Body of pancreas (tissue), 4 donors: ENCODE measurements around the gene CDK8. TPM values are rescaled to one million over a fixed set of nuclear protein-coding genes. Genes with fewer than 3 reads are reported as not detected.
"Not testable (repeated sequence)": the region's sequence is repeated elsewhere in the genome, so short reads cannot be mapped to it uniquely, and the experiment has no call there.

Experiments used
- ATAC-seq: fragments of 150-250 bp; one replicate; pipeline ENCODE4 v1.9.1; 2016
- DNase-seq, 4 donors: peaks; one replicate each; pipeline ENCODE4 v3.0.0-alpha.2; 2019
- H3K27ac ChIP-seq, 4 donors: fragments of 200-600 bp; sonication (generic); 1 replicate in 3 of 4; 2 replicates in 1 of 4; pipeline versions ENCODE4 v1.5.1 to v1.6.1; 2016 to 2019; ENCODE audit warnings: mild to moderate bottlenecking in 1 of 4, mixed read lengths in 1 of 4, moderate library complexity in 1 of 4
- H3K27me3 ChIP-seq, 2 donors: fragments of 200-600 bp; sonication (generic); one replicate each; pipeline ENCODE4 v1.6.0; 2016; ENCODE audit warnings: mild to moderate bottlenecking in 1 of 2
- H3K36me3 ChIP-seq, 2 donors: fragments of 200-600 bp; sonication (generic); replicated peaks in 1 of 2; 2 replicates each; pipeline ENCODE4 v1.5.1; 2016; ENCODE audit warnings: low read depth in 2 of 2; ENCODE audit not compliant: insufficient read depth in 1 of 2
- H3K4me1 ChIP-seq: fragments of 200-600 bp; sonication (generic); one replicate; pipeline ENCODE4 v1.6.0; 2016
- H3K4me3 ChIP-seq, 2 donors: fragments of 200-600 bp; sonication (generic); 1 replicate in 1 of 2; 2 replicates in 1 of 2; pipeline ENCODE4 v1.5.1; 2016 to 2019
- H3K9me3 ChIP-seq, 3 donors: fragments of 200-600 bp; sonication (generic); 1 replicate in 2 of 3; 2 replicates in 1 of 3; pipeline ENCODE4 v1.5.1; 2016
- CTCF ChIP-seq, 7 experiments: fragments of 450-650 bp in 4 of 7; fragments of 200-600 bp in 3 of 7; sonication (generic) in 3 of 7; IDR thresholded peaks; one replicate each; pipeline ENCODE4 v1.5.1; 2016 to 2019; ENCODE audit warnings: antibody characterized with exemption in 7 of 7
- POLR2A ChIP-seq, 3 donors: fragments of 450-650 bp; IDR thresholded peaks; one replicate each; pipeline ENCODE4 v1.6.1; 2016; ENCODE audit warnings: antibody characterized with exemption in 3 of 3, mild to moderate bottlenecking in 2 of 3
- WGBS, 2 donors: methylation state at CpG; one replicate each; pipeline ENCODE4 v1.1.5; 2017; 5-methylcytosine and 5-hydroxymethylcytosine counted together
- intact Hi-C: fragments of 100-400 bp; cut with DNase I; formaldehyde crosslinking; loops from one replicate; pipeline ENCODE4 v1.15.1; 2023
- total RNA-seq, 2 donors: library from RNA; depleted of rRNA; stranded (reverse); fragments of >200 nt; gene quantifications; one replicate each; pipeline ENCODE4 v1.1.0, GENCODE V29; 2016

The CDK8 gene
- total RNA-seq, 2 donors from 2014 or later, result 12.7 to 13.8 TPM

GRCh38 chr13:26310470-26310869, 56.5 kb downstream of the CDK8 start:
- no peaks in the 10 kb centered on the region for H3K9me3 ChIP-seq
- H3K4me1 ChIP-seq, result peaks cover 13% of the 10 kb centered on the region
- H3K36me3 ChIP-seq, result no peaks in the 10 kb centered on the region
- whole genome bisulfite sequencing, 2 donors, result 80 to 88% methylated on average over 5 of the region's 5 CpGs
- no peak for ATAC-seq
- no peak for DNase-seq
- intact Hi-C loops, result no loop called here
- no peaks in the 10 kb centered on the region for H3K27me3 ChIP-seq
- H3K4me3 ChIP-seq, result no peak overlapping the region
- no peak overlapping the region for H3K27ac ChIP-seq
- TF ChIP-seq CTCF (IDR thresholded peaks at IDR 0.05) (no peak), POLR2A (IDR thresholded peaks at IDR 0.05) (no peak)

GRCh38 chr13:26312019-26312418, 58.1 kb downstream of the CDK8 start:
- DNase-seq, H3K27ac ChIP-seq, H3K27me3 ChIP-seq, intact Hi-C loops, H3K9me3 ChIP-seq, ATAC-seq, H3K4me3 ChIP-seq, H3K36me3 ChIP-seq: not testable (repeated sequence)
- H3K4me1 ChIP-seq, result peaks cover 13% of the 10 kb centered on the region
- 91 to 96% methylated on average over 7 of the region's 7 CpGs for WGBS, 2 donors

GRCh38 chr13:26316095-26316494, 62.2 kb downstream of the CDK8 start:
- intact Hi-C loops, H3K27me3 ChIP-seq, H3K27ac ChIP-seq, H3K36me3 ChIP-seq, DNase-seq, ATAC-seq, H3K4me3 ChIP-seq, H3K9me3 ChIP-seq: not testable (repeated sequence)
- peaks cover 13% of the 10 kb centered on the region for H3K4me1 ChIP-seq
- WGBS, 2 donors, result 96 to 100% methylated on average over 1 of the region's 1 CpG

- ATAC-seq (no peak), DNase-seq (no peak)
- Histone ChIP-seq H3K4me3 (no peak overlapping the region), H3K4me1 (peaks cover 23% of the 10 kb centered on the region), H3K36me3 (no peaks in the 10 kb centered on the region), H3K9me3 (no peaks in the 10 kb centered on the region), H3K27ac (no peak overlapping the region), H3K27me3 (no peaks in the 10 kb centered on the region)
- intact Hi-C loops, result no loop called here
- TF ChIP-seq CTCF (IDR thresholded peaks at IDR 0.05) (no peak), POLR2A (IDR thresholded peaks at IDR 0.05) (no peak)
Measured at GRCh38 chr13:26320766-26321165, 66.8 kb downstream of the CDK8 start.

GRCh38 chr13:26323127-26323526, 69.2 kb downstream of the CDK8 start:
- TF ChIP-seq POLR2A (IDR thresholded peaks at IDR 0.05) (no peak), CTCF (IDR thresholded peaks at IDR 0.05) (no peak)

GRCh38 chr13:26323764-26324163, 69.8 kb downstream of the CDK8 start:
- Histone ChIP-seq H3K4me1 (peaks cover 28% of the 10 kb centered on the region), H3K9me3 (no peaks in the 10 kb centered on the region), H3K27me3 (no peaks in the 10 kb centered on the region), H3K27ac (no peak overlapping the region), H3K4me3 (no peak overlapping the region), H3K36me3 (no peaks in the 10 kb centered on the region)
- TF ChIP-seq CTCF (IDR thresholded peaks at IDR 0.05) (no peak), POLR2A (IDR thresholded peaks at IDR 0.05) (no peak)
- WGBS, 2 donors, result 90 to 93% methylated on average over 1 of the region's 1 CpG
- no peak for ATAC-seq
- no peak for DNase-seq
- intact Hi-C loops, result no loop called here

More at GRCh38 chr13:26323127-26323526, 69.2 kb downstream of the CDK8 start:
- Histone ChIP-seq H3K27ac (no peak overlapping the region), H3K27me3 (no peaks in the 10 kb centered on the region), H3K36me3 (no peaks in the 10 kb centered on the region), H3K4me1 (peaks cover 28% of the 10 kb centered on the region), H3K9me3 (no peaks in the 10 kb centered on the region), H3K4me3 (no peak overlapping the region)
- WGBS, 2 donors, result 48 to 50% methylated on average over 2 of the region's 2 CpGs
- intact Hi-C loops, result no loop called here
- no peak for ATAC-seq
- no peak for DNase-seq
